ENCODE measurements around the gene ITGB4.

The ITGB4 gene

DNA sequence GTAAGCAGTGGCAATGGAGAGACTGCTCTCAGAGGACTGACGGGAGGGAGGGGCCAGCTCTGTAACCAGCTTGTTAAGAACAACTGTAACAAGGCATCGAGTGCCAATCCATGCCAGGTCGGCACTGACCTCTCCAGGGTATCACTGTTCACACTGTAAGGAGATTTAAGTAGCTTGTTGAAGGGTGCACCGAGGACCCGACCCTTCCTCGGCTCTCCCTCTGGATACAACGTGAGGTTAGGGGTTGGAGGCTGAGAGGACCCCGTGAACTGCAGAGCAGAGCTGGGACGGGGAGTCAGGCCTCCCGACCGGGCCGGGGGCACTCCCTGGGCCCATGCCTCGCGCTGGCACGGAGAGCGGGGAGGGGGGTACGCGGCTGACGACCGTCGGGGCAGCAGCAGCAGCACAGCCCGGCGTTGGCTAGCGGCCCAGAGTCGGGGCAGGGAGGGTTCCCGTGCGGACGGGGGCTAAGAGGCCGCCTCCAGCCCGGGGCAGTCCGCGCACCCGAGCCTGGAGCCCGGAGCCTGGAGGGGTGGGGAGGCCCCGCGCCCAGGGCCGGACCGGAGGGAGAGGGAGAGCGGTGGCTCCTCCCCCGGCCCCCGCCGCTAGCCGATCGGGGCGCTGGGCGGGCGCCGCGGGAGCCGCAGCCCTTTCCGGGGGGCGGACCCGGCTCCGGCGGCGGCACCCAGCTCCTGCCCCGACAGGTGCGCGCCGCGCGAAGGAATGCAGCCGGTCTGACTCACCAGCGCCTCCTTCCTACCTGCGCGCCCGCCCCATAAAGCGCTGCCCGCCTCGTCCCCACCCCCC, at the start of gene ITGB4:
Gene ITGB4, plus strand, starts transcription at position 804 of the 807 bp plus-strand sequence. CDS start 3,245 bp downstream, outside the sequence.
- peak; percentile 77 for TF ChIP-seq NFIC (IDR thresholded peaks at IDR 0.05)
- TF ChIP-seq CEBPB (IDR thresholded peaks at IDR 0.05), result no peak
- TF ChIP-seq, protein P1, sequence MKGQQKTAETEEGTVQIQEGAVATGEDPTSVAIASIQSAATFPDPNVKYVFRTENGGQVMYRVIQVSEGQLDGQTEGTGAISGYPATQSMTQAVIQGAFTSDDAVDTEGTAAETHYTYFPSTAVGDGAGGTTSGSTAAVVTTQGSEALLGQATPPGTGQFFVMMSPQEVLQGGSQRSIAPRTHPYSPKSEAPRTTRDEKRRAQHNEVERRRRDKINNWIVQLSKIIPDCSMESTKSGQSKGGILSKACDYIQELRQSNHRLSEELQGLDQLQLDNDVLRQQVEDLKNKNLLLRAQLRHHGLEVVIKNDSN (IDR thresholded peaks at IDR 0.05), result no peak
- TF ChIP-seq FOXM1 (IDR thresholded peaks at IDR 0.05; ENCODE audit: borderline replicate concordance, low read depth), result no peak
- TF ChIP-seq TEAD4 (IDR thresholded peaks at IDR 0.05), result peak; percentile 68
- TF ChIP-seq ZBTB7A (IDR thresholded peaks at IDR 0.05; ENCODE audit: low read depth), result peak; percentile 96; the same call in 1 of the 2 replicates
- TF ChIP-seq, protein P2, sequence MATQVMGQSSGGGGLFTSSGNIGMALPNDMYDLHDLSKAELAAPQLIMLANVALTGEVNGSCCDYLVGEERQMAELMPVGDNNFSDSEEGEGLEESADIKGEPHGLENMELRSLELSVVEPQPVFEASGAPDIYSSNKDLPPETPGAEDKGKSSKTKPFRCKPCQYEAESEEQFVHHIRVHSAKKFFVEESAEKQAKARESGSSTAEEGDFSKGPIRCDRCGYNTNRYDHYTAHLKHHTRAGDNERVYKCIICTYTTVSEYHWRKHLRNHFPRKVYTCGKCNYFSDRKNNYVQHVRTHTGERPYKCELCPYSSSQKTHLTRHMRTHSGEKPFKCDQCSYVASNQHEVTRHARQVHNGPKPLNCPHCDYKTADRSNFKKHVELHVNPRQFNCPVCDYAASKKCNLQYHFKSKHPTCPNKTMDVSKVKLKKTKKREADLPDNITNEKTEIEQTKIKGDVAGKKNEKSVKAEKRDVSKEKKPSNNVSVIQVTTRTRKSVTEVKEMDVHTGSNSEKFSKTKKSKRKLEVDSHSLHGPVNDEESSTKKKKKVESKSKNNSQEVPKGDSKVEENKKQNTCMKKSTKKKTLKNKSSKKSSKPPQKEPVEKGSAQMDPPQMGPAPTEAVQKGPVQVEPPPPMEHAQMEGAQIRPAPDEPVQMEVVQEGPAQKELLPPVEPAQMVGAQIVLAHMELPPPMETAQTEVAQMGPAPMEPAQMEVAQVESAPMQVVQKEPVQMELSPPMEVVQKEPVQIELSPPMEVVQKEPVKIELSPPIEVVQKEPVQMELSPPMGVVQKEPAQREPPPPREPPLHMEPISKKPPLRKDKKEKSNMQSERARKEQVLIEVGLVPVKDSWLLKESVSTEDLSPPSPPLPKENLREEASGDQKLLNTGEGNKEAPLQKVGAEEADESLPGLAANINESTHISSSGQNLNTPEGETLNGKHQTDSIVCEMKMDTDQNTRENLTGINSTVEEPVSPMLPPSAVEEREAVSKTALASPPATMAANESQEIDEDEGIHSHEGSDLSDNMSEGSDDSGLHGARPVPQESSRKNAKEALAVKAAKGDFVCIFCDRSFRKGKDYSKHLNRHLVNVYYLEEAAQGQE (IDR thresholded peaks at IDR 0.05; ENCODE audit: low read depth), result no peak
- no peak for TF ChIP-seq YY1 (IDR thresholded peaks at IDR 0.05; ENCODE audit: low read depth)
- TF ChIP-seq TCF12 (IDR thresholded peaks at IDR 0.05; ENCODE audit: low read depth), result peak; percentile 37
- TF ChIP-seq, protein P3, sequence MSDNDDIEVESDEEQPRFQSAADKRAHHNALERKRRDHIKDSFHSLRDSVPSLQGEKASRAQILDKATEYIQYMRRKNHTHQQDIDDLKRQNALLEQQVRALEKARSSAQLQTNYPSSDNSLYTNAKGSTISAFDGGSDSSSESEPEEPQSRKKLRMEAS (IDR thresholded peaks at IDR 0.05), result peak; percentile 49; the same call in 1 of the 2 replicates
- TF ChIP-seq CREB1 (IDR thresholded peaks at IDR 0.05; ENCODE audit: low read depth), result no peak
- TF ChIP-seq EGR1 (IDR thresholded peaks at IDR 0.05), result no peak
- TF ChIP-seq EP300 (IDR thresholded peaks at IDR 0.05; ENCODE audit: borderline replicate concordance), result 0 out of 2 replicates have a peak, but pooled peaks have one; percentile 55
- no peak for TF ChIP-seq RAD21 (IDR thresholded peaks at IDR 0.05; ENCODE audit: low read depth)

DNA sequence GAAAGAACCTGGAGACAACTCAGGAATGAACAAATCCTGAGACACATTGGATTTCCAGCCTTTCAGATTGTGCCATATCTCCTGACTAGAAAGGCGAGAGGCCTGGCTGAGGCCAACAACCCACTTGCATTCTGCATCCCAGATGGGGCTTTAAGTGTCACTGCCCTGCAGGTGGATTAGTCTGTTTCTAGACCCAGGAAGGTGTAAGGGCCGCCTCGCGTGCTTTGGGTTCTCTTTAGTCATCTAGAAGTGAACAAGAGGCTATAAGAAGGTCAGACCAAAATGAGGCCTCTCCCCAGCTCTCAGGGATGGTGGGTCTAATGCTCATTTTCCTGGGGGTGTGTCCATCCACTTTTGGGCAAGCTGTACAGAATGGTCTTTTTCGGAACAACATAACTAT, 49.2 kb upstream of the ITGB4 start:
- TF ChIP-seq ZBTB7A (IDR thresholded peaks at IDR 0.05; ENCODE audit: low read depth) (no peak), TAF1 (IDR thresholded peaks at IDR 0.05; ENCODE audit: low read depth) (no peak), EP300 (IDR thresholded peaks at IDR 0.05; ENCODE audit: borderline replicate concordance) (no peak), EGR1 (IDR thresholded peaks at IDR 0.05) (no peak), CREB1 (IDR thresholded peaks at IDR 0.05; ENCODE audit: low read depth) (no peak), NFIC (IDR thresholded peaks at IDR 0.05) (no peak), FOXM1 (IDR thresholded peaks at IDR 0.05; ENCODE audit: borderline replicate concordance, low read depth) (no peak), TCF12 (IDR thresholded peaks at IDR 0.05; ENCODE audit: low read depth) (no peak), YY1 (IDR thresholded peaks at IDR 0.05; ENCODE audit: low read depth) (no peak)
- TF ChIP-seq, protein P1 (IDR thresholded peaks at IDR 0.05), result no peak
- TF ChIP-seq, protein P3 (IDR thresholded peaks at IDR 0.05), result no peak
- TF ChIP-seq, protein P2 (IDR thresholded peaks at IDR 0.05; ENCODE audit: low read depth), result no peak

DNA sequence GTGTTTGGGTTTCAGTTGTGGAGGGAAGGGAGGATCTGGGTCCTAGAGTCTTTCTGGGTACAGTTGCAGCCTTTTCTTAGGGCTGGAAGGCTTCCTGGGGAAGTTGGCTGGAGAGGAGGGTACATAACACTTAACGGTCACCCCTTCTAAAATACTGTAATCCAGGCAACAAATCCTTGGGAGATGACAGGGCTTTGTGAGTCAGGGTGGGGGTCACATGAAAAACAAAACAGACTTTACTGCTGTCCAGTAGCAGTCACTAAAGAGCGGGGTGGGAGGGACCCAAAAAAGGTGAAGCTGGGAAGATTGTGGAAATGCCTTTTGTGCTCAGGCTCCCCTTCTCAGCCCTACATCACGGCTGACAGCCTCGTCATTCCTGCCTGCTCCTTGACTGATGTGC, 47.8 kb upstream of the ITGB4 start:
- TF ChIP-seq RAD21 (IDR thresholded peaks at IDR 0.05; ENCODE audit: low read depth), result no peak

DNA sequence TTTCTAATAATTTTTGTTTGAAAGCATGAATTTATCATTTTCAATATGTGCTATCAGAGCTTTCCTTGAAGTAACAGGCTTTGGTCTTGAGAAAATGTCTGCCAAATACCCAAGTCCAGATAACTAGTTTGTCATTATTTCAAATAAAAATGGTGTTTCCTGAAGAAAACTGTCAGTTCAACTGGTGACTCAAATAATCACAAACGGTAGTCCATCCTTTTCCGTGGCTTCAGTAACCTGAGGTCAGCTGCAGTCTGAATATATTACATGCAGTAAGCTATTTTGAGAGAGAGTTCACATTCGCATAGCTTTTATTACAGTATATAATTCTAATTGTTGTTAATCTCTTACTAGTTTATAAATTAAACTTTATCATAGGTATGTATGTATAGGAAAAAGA, 44.8 kb upstream of the ITGB4 start:
- TF ChIP-seq YY1 (IDR thresholded peaks at IDR 0.05; ENCODE audit: low read depth) (no peak), ZBTB7A (IDR thresholded peaks at IDR 0.05; ENCODE audit: low read depth) (no peak)
- TF ChIP-seq, protein P1 (IDR thresholded peaks at IDR 0.05), result no peak

DNA sequence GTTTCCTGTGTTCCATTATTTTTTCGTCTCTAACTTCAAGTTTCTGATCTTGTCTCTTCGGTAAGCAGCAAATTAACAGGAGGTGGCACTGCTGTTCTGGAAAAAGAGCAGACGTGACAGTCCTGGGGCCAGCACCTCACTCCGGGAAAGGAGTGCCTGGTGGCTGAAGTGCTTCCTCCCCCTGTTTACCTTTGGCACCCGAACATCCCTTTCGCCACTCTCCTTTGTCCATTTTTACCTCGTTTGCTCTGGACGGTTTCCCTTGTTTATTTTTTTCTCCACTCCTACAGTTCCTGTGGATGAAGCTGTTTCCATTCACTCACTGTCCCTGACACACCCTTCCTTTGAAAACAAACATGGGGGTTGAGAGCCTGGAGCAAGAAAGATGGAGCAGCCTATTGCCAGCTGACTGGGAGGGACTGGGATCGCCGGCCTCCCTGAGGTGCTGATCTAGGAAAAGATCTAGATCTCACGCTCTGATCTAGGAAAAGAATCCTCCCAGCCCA, 41.5 kb upstream of the ITGB4 start:
- no peak for TF ChIP-seq TEAD4 (IDR thresholded peaks at IDR 0.05)
- no peak for TF ChIP-seq YY1 (IDR thresholded peaks at IDR 0.05; ENCODE audit: low read depth)
- TF ChIP-seq RAD21 (IDR thresholded peaks at IDR 0.05; ENCODE audit: low read depth), result peak; percentile 57
- no peak for TF ChIP-seq TAF1 (IDR thresholded peaks at IDR 0.05; ENCODE audit: low read depth)
- TF ChIP-seq FOXM1 (IDR thresholded peaks at IDR 0.05; ENCODE audit: borderline replicate concordance, low read depth), result no peak
- TF ChIP-seq TCF12 (IDR thresholded peaks at IDR 0.05; ENCODE audit: low read depth), result no peak

All from Ishikawa (cell line).